ENCODE data around the gene GPSM1.

GPSM1 gene

DNA sequence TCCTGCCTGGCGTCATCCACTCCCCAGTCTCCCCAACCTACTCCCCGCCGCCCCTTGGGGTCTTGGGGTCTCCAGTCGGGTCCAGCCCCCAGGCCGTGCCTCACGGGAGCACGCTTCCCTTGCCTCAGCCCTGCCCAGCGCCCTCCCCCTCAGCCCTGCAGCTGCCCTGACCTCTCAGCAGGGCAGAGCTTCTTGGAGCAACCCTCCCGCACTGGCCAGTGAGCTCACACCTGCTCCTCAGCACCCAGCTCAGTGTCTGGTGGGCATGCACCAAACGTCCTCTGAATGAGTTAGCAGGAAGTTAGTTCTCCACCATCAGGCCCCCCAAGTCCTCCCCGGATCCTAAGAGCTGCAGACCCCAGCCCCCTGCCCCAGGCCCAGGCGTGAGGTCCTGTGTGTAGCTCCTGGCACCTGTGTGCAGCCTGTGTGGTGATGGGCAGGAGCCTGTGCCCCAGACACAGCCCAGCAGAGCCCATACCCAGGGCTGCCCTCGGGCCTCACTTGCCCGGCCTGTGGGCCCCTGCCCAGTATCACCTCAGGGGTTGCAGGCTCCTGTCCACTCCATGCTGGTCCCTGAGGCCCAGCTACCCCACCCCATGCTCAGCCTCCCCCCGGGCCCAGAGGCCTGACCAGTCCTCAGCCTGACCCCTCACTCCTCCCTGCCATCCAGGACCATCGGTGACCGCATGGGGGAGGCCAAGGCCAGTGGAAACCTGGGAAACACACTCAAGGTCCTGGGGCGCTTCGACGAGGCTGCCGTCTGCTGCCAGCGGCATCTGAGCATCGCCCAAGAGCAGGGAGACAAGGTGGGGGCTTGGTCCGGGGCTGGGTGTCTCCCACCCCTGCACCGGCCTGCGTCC lies 8.2 kb downstream of the GPSM1 start:
- no peak for DNase-seq

GRCh38 chr9:136336156-136336870 lies 9.0 kb downstream of the GPSM1 start:
- no peak for DNase-seq

- no peak for DNase-seq
Observed at GRCh38 chr9:136336881-136337280, 9.5 kb downstream of the GPSM1 start.

GRCh38 chr9:136337416-136338395 lies 10.4 kb downstream of the GPSM1 start:
- no peak for DNase-seq

DNA sequence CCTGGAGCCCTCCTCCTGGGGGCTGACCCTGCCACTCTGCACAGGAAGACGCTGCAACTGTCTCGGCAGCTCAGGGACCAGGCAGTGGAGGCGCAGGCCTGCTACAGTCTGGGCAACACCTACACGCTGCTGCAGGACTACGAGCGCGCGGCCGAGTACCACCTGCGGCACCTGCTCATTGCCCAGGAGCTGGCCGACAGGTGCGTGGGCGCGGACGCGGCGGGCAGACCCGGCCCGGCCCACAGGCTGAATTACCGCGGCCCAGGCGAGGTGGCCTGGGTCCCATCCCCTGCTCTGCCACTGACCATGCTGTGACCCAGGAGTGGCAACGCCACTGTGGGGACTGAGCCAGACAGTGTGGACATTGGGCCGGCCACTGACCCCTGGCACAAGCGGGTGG lies 11.2 kb downstream of the GPSM1 start:
- no peak for DNase-seq

GRCh38 chr9:136339173-136339957 lies 12.0 kb downstream of the GPSM1 start:
- peak; percentile 43 for DNase-seq

- DNase-seq = no peak
Observed at GRCh38 chr9:136339958-136340310, 12.6 kb downstream of the GPSM1 start.

GRCh38 chr9:136340356-136341041 lies 13.2 kb downstream of the GPSM1 start:
- DNase-seq = no peak

- DNase-seq = no peak
Observed at GRCh38 chr9:136341042-136341655, 13.8 kb downstream of the GPSM1 start.

DNA sequence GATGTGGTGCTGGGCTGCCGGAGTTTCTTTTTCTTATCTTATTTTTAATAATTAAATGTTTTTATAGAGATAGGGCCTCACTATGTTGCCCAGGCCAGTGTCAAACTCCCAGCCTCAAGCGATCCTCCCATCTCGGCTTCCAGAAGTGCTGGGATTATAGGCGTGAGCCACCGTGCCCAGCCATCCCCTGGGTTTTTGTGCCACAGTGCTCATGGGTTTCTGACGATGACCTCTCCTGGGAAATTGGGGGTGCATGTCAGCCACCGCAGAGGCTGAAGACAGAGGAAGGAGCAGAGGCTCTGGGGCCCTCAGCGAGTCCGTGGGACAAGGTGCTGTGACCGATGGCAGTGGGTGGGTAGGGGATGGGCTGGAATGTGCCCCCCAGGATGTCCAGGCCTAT lies 14.4 kb downstream of the GPSM1 start:
- DNase-seq = no peak

GRCh38 chr9:136342181-136343120 lies 15.1 kb downstream of the GPSM1 start:
- peak; percentile 73 for DNase-seq

GRCh38 chr9:136343121-136343883 lies 16.0 kb downstream of the GPSM1 start:
- no peak for DNase-seq

DNA sequence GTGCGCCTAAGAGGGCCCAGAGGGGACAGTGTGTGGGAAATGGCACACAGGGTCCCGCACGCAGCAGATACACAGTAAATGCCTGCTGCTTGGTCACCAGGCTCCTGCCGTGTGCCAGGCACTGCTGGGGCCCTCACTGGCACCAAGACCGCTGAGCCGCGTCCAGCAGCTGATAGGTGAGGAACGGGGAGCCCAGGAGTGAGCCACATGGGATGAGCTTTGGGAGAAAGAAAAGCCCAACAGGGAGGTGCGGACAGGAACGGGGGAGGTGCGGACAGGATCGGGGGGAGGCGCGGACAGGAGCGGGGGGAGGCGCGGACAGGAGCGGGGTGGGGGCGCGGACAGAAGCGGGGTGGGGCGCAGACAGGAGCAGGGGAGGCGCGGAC lies 16.5 kb downstream of the GPSM1 start:
- no peak for DNase-seq

- DNase-seq = no peak
Observed at GRCh38 chr9:136344544-136345280, 17.4 kb downstream of the GPSM1 start.

GRCh38 chr9:136345281-136346156 lies 18.2 kb downstream of the GPSM1 start:
- no peak for DNase-seq

DNA sequence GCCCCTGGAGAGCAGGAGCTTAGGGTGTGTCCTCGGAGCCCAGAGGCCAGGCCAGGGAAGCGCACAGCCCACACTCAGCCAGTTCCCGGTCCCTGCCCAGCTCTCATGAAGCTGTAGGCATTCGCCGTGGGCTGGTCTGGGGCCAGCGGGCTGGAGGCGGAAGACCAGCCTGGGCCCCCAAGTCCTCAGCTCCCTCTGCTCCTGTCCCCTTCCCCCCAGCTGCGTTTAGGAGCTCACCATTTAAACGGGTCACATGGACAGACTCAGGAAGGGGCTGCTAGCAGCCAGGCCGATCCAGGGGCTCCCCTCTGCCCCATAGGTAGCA lies 18.8 kb downstream of the GPSM1 start:
- DNase-seq = no peak

- DNase-seq = no peak
Observed at GRCh38 chr9:136346927-136347465, 19.7 kb downstream of the GPSM1 start.

Measured in activated CD4-positive, alpha-beta T cell treated with anti-CD3 and anti-CD28 coated beads, Interleukin-10, Interleukin-2, amounts not matched to agents 100 ng/mL and 50 ng/mL, durations not matched to agents 16 hours and 8 hours (primary cell).